OCI-M1 (cell line): ENCODE data around the gene CPE.
A peak's percentile ranks its signal among the peaks of the same experiment; 100 is the strongest.
"Not testable (repeated sequence)": the region's sequence is repeated elsewhere in the genome, so short reads cannot be mapped to it uniquely, and the experiment has no call there.

Experiments used
- DNase-seq: peaks from one replicate; lab custom pipeline; 2025; lab: John Stamatoyannopoulos, UW

Gene CPE

DNA sequence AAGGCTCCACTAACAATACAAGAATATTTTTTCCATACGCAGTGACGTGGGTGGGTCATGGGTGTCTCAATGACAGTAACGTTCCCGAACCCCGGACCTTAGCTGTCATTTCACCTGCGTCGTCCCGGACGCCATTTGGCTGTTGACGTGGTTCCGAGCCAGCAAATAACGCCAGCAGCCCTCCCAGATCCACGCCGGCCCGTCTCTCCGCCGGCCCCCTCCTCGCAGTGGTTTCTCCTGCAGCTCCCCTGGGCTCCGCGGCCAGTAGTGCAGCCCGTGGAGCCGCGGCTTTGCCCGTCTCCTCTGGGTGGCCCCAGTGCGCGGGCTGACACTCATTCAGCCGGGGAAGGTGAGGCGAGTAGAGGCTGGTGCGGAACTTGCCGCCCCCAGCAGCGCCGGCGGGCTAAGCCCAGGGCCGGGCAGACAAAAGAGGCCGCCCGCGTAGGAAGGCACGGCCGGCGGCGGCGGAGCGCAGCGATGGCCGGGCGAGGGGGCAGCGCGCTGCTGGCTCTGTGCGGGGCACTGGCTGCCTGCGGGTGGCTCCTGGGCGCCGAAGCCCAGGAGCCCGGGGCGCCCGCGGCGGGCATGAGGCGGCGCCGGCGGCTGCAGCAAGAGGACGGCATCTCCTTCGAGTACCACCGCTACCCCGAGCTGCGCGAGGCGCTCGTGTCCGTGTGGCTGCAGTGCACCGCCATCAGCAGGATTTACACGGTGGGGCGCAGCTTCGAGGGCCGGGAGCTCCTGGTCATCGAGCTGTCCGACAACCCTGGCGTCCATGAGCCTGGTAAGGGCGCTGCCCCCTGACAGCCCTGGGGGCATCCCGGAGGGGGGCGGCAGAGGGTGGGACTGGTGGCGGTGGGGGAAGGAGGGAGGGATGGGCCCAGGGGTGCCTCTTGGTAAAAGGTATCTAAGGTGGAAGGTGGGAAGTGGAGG is at the start of gene CPE:
TSS of gene CPE (plus strand) at position 264 of the 933 bp plus-strand sequence. CDS start at position 478, 214 bp downstream.
- DNase-seq: peak; percentile 84

DNA sequence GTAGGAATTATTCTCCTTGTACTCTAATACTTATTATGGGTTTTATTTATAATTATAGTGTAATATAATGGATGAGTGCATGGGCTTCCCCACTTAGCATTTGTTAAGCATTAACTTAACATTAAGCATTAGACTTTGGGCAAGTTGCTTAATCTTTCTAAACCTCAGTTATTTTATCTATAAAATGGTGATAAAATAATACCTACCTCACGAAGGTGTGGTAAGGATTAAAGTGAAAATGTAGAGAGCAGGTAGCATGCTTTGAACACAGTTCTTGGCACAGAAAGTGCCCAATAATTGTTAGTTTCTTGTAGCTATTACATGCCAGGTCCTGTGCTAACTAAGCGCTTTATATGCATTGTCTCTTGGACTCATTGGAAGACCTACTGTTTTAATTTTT is 48.7 kb upstream of the CPE start:
- no peak for DNase-seq

GRCh38 chr4:165330666-165331065 is 48.1 kb upstream of the CPE start:
- no peak for DNase-seq

DNA sequence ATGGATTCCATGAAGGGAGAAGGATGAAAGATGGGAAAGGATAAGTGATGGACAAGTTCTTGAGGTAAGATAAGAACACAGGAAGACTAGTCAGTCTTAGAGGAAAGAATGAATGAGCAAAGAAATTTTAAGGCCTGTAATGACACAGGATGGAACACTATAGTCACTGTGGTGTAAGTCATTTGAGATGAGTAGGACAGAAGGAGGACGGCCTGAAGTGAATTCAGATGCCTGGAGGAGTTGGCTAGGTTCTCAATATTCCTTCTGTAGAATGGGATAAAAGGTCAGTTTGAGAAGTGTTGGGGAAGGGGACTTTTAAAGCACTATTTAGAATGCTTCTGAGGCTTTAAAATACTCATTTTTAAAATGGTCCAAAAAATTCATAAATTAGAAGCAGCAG is 47.4 kb upstream of the CPE start:
- DNase-seq: peak; percentile 23

DNA sequence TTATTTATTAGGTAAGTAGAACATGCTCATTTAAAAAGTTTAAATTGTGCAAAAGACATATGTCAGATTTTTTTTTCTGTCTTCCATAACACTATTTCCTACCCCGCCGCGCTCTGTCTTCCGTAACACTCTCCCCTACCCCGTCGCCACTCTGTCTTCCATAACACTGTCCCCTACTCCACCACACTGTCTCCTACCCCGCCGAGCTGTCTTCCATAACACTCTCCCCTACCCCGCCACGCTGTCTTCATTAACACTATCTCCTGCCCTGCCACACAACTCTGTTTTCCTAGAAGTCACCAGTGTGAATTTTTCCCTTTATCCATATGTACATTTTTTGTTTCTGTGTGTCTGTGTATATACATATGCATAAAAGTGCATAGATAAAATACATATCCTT is 47.0 kb upstream of the CPE start:
- no peak for DNase-seq

DNA sequence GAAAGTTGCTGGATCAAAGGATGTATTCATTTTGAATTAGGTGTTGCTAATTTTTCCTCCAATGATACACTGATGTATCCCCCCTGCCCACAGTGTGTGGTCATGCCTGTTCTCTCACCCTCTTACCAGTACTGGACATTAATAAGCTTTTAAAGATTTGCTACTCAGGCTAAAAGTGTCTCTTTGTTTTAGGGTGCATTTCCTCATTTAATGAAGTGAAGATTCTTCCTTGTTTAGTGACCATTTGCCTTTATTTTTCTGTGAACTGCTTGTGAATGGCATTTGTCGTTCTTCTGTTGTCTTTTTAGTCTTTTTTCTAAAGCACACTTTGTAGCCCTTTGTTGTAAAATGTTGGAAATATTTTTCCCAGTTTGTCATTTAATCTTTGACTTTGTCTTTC is 46.3 kb upstream of the CPE start:
- DNase-seq: no peak

DNA sequence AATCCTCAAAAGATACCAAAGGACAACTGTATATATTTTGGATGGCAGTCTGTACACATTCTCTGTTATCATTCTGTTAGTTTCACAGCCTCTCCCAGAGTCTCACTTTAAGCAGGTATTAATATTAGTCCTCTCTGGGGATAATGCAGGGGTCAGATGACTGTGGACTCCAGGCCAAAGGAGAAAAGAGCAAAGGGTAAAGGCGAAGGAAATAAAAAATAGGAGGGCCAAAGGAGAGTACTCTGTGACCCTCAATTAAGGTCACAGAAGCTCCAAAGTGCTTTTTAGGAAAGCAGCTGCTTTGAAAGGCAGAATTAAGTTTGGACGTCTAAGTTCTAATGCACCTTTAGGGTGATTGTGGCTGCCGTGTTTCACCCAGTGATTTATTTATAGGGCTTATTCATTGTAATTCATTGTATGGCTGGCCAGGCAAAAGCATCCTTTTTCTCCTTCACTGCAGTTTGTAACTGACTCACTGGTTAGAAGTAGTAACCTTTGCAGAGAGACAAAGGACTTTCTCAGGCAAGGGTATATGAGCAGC is 43.6 kb upstream of the CPE start:
- DNase-seq: no peak

DNA sequence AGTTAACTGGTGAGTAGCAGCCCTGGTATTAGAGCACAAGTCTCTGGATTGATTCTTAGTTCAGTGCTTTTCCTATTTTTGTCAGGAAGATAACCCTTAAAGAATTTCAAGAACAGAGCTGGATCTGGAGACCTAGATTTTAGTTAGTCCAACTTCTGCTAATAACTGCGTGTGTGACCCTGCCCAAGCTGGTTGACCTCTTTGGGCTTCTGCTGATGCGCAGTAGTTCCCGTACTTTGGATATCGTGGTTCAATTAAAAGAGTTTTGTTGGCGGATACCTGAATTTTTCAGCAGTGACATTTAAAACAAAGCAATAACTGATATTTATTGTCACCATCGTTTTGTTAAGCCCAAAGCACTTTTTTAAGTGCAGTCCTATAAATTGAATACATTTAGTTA is 42.1 kb upstream of the CPE start:
- no peak for DNase-seq

DNA sequence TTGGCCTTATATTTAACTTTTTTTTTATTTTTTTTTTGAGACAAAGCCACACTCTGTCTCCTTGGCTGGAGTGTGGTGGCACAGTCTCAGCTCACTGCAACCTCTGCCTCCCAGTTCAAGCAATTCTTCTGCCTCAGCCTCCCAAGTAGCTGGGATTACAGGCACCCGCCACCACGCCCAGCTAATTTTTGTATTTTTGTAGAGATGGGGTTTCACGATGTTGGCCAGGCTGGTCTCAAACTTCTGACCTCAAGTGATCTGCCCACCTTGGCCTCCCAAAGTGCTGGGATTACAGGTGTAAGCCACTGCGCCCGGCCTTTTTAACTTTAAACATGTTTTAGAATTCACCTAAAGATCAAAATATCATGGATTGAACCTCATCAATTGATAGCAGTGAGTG is 36.5 kb upstream of the CPE start:
- not testable (repeated sequence) for DNase-seq

DNA sequence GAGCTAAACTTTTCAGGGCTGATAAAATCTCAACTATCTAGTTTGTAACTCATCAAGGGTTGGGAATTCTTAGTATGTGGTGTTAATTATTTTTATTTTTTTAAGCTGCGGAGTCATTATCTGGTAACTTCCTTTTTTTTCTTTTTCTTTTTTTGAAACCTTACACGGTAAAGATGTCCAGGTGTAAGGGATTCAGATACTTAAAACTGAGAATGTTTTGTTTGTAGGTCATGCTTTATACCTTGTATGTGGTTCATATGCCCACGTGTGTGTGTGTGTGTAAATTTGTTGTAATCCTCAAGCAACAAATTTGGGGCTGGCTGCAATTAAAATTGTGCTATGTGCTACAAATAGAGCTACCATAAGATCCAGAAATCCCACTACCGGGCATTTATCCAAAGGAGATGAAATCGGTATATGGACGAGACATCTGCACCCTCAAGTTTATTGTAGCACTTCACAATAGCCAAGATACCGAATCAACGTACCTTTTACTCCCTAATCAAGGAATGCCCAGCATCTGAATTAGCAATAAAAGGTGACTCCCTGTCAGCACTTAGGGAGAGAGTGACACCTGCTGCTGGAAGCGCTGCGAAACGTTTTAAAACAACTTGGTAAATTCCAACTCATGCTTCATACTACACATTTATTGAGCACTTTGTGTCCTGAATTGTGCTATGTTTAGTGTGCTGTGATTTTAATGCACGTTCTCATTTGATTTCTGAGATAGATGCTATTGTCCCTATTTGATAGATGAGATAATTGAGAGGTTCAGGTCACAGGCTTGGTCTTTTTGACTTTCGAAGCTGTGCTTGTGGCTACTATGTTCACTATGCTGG is 35.2 kb upstream of the CPE start:
- DNase-seq: peak; percentile 55

DNA sequence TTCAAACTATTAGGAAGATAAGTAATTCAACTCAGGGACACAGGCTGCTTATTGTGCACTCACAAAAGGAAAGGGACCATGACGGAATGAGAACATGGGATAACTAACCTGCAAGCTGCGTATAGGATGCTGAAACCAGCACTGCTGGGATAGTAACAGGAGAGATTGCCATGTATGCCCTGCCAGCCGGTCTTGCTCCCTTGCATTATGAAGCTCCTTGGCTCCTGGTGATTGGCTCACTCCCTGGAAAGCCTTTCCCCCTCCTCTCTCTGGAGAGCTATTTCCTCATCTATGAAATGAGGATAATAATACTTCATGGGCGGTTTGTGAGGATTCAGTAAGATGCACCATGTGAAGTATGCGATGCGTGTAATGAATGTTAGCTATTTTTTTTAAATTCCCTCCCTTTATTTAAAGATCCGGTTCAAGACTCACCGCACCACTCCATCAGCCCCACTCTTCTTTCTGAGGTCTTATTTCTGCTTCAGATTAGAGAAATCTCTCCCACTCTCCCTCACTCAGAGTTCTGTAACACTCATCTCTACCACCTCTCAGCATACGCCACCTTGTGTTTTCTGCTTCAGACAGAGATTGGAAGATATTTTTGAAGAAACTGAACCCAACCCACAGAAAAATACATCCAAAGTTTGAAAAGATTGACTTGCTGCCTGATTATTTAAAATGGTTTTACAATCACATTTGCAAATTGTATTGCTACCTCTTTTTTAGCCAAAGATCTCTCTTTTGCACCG is 33.0 kb upstream of the CPE start:
- no peak for DNase-seq

GRCh38 chr4:165347647-165348569 is 30.9 kb upstream of the CPE start:
- DNase-seq: no peak

GRCh38 chr4:165351359-165352130 is 27.3 kb upstream of the CPE start:
- DNase-seq: peak; percentile 48

GRCh38 chr4:165355900-165356300 is 22.9 kb upstream of the CPE start:
- DNase-seq: peak; percentile 47

DNA sequence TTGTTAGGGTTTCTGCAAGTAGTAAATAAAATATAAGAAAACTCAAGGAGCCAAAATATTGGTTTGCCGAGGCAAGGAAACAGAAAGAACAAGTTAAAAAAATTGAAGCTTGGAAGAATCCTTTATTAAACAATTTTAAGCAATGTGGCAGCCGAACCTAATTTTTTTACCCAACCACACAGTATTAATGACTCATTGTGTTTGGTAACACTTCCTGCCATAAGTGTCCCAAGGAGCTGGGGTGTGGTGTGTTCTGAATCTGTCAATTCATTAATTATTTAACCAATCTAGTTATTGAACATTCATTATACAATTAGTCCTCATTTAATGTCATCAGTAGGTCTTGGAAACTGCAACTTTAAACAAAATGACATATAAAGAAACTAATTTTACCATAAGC is 19.3 kb upstream of the CPE start:
- no peak for DNase-seq

- peak; percentile 70 for DNase-seq
Observed at GRCh38 chr4:165360041-165360695, 18.6 kb upstream of the CPE start.

DNA sequence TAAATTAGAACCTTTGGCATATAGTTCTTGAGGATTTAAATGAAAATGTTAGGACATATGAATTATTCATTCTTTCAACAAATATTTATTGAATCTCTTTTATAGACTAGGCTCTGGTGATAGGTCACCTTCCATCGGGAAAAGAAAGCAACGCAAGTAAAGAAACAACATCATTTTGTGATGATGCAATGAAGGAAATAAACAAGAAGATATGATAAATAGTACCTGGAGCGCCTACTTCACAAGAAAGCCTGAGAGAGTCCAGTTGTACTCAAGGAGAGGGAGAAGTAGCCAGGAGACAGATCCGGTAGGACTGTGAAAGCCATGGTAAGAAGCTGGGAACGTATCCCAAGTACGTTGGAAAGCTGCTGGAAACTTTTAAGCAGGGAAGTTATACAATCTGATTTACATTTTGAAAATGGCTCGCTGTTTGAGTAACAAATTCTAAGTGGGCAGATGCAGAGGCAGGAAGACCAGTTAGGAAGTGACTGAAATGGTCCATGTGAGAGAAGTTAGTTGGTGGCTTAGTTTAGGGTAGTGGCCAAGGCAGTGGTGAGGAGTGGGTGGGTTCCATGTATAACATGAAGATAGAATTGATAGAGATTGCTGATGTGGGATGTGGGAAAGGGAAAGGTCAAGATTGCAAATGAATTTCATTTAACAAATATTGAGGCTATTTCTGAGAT is 17.7 kb upstream of the CPE start:
- DNase-seq: no peak

- no peak for DNase-seq
Observed at GRCh38 chr4:165361810-165362209, 17.0 kb upstream of the CPE start.
